ENCODE results near the gene PHYKPL. TPM values are rescaled to one million over a fixed set of nuclear protein-coding genes. Genes with fewer than 3 reads are reported as not detected.

Gene PHYKPL
- total and polyA plus RNA-seq, 2 of the 13 experiments (the other 11 are each of a cell fraction or from before 2014, with no cell fraction given) = 18.0 to 78.6 TPM

DNA sequence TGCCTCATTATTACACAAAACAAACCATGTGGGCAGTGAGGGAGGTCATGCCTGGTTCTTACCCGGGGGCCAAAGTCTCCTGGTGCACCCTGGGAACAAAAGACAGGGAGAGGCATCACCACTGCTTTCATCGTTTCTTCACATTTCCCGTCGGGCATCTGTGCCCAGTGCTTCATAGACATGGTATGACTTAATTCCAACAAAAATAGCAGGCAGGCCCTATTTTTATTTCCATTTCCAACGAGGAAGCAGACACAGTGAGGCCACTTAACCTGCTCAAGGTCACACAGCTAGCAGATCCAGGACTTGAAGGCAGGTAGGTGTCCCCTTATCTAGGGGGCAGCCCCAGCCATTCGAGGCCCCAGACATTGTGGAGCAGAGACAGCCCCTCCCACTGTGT is 34.6 kb upstream of the PHYKPL start:
- Histone ChIP-seq H3K36me3 (replicated peaks in 1 of 2; ENCODE audit: control insufficient read depth in 1 of 2, insufficient read depth in 2 of 2, low read length in 2 of 2) (no peaks in the 10 kb centered on the region), H3K4me2 (ENCODE audit: low read depth, low read length) (no peak overlapping the region), H3K79me2 (ENCODE audit: insufficient read depth, low read length) (no peaks in the 10 kb centered on the region), H3K9me3 (ENCODE audit: low read length) (no peaks in the 10 kb centered on the region), H2AFZ (ENCODE audit: low read length) (no peak overlapping the region), H3K4me3 (replicated peaks in 1 of 3; ENCODE audit: insufficient read depth in 1 of 3, low read depth in 2 of 3, low read length in 3 of 3) (no peak overlapping the region), H4K20me1 (ENCODE audit: insufficient read depth, low read length) (no peaks in the 10 kb centered on the region), H3K27me3 (ENCODE audit: control insufficient read depth in 1 of 2, insufficient read depth in 2 of 2, low read length in 2 of 2) (peaks cover 5 to 17% of the 10 kb centered on the region in 2 experiments; a peak in 4 of 5 replicates), H3K9ac (ENCODE audit: insufficient read depth, low read depth, low read length) (no peak overlapping the region), H3K27ac (ENCODE audit: extremely low read length, insufficient read depth, low read length) (no peak overlapping the region), H3K4me1 (ENCODE audit: insufficient read depth, low read length) (no peaks in the 10 kb centered on the region)
- no peak for DNase-seq (ENCODE audit: low spot score)
- WGBS (ENCODE audit: low lambda C conversion rate) = 17% methylated on average over 4 of the region's 6 CpGs
- ChIA-PET POLR2A (no interaction called here), CTCF (ENCODE audit: low intra/inter-chr PET ratio, low total read pairs) (no interaction called here)
- TF ChIP-seq MED13 (CRISPR knock-in tag; IDR thresholded peaks at IDR 0.05) = no peak
- no peak for TF ChIP-seq TBL1XR1 (IDR thresholded peaks at IDR 0.05; ENCODE audit: borderline replicate concordance, low read length, partially characterized antibody)
- no peak for TF ChIP-seq KLF15 (CRISPR knock-in tag; IDR thresholded peaks at IDR 0.05; ENCODE audit: borderline replicate concordance)
- no peak for TF ChIP-seq DMAP1 (CRISPR knock-in tag; IDR thresholded peaks at IDR 0.05)
- TF ChIP-seq ZNF589 (CRISPR knock-in tag; conservative IDR thresholded peaks at IDR 0.05) = no peak
- TF ChIP-seq TERF1 (CRISPR knock-in tag; IDR thresholded peaks at IDR 0.05) = no peak
- intact Hi-C loops (cut with micrococcal nuclease; ENCODE audit: unreplicated experiment) (no loop called here), in situ Hi-C loops (cut with HindIII; ENCODE audit: extremely low pct_ligation_motif_present, low pct_unique_long_range_greater_than_20kb) (no loop called here)
- no peak for FAIRE-seq
- no TSS peak for BruUV-seq (replicated peaks)
- no peak for ATAC-seq

GRCh38 chr5:178266581-178266980 is 34.0 kb upstream of the PHYKPL start:
- intact Hi-C loops (cut with micrococcal nuclease; ENCODE audit: unreplicated experiment) = no loop called here
- in situ Hi-C loops (cut with HindIII; ENCODE audit: extremely low pct_ligation_motif_present, low pct_unique_long_range_greater_than_20kb) = no loop called here
- no TSS peak for BruUV-seq (replicated peaks)
- H3K79me2 ChIP-seq (ENCODE audit: insufficient read depth, low read length) = no peaks in the 10 kb centered on the region
- H3K9ac ChIP-seq (ENCODE audit: insufficient read depth, low read depth, low read length) = no peak overlapping the region
- no peaks in the 10 kb centered on the region for H3K9me3 ChIP-seq (ENCODE audit: low read length)
- H3K27me3 ChIP-seq (ENCODE audit: control insufficient read depth in 1 of 2, insufficient read depth in 2 of 2, low read length in 2 of 2) = peaks cover 3 to 12% of the 10 kb centered on the region in 2 experiments; a peak in 3 of 5 replicates
- ChIA-PET CTCF (ENCODE audit: low intra/inter-chr PET ratio, low total read pairs) (no interaction called here), POLR2A (no interaction called here)
- DNase-seq (ENCODE audit: low spot score) (no peak), ATAC-seq (no peak), FAIRE-seq (no peak)
- H3K36me3 ChIP-seq (replicated peaks in 1 of 2; ENCODE audit: control insufficient read depth in 1 of 2, insufficient read depth in 2 of 2, low read length in 2 of 2) = no peaks in the 10 kb centered on the region
- WGBS (ENCODE audit: low lambda C conversion rate) = 79% methylated on average over 8 of the region's 10 CpGs
- H3K4me2 ChIP-seq (ENCODE audit: low read depth, low read length) = no peak overlapping the region
- H4K20me1 ChIP-seq (ENCODE audit: insufficient read depth, low read length) = no peaks in the 10 kb centered on the region
- no peaks in the 10 kb centered on the region for H3K4me1 ChIP-seq (ENCODE audit: insufficient read depth, low read length)
- H3K27ac ChIP-seq (ENCODE audit: extremely low read length, insufficient read depth, low read length) = no peak overlapping the region
- H2AFZ ChIP-seq (ENCODE audit: low read length) = no peak overlapping the region
- no peak overlapping the region for H3K4me3 ChIP-seq (replicated peaks in 1 of 3; ENCODE audit: insufficient read depth in 1 of 3, low read depth in 2 of 3, low read length in 3 of 3)
- TF ChIP-seq RFXANK (CRISPR knock-in tag; IDR thresholded peaks at IDR 0.05) (no peak), ZNF136 (CRISPR knock-in tag; IDR thresholded peaks at IDR 0.05; ENCODE audit: low read depth) (no peak), HMGXB4 (CRISPR knock-in tag; IDR thresholded peaks at IDR 0.05; ENCODE audit: borderline replicate concordance in 1 of 2, low read depth in 1 of 2) (no peak), RBAK (CRISPR knock-in tag; IDR thresholded peaks at IDR 0.05) (no peak), ZNF616 (CRISPR knock-in tag; IDR thresholded peaks at IDR 0.05; ENCODE audit: low read depth) (no peak), ARID3A (IDR thresholded peaks at IDR 0.05; ENCODE audit: low read depth, low read length) (no peak), NONO (IDR thresholded peaks at IDR 0.05) (no peak), NONO (CRISPR knock-in tag; conservative IDR thresholded peaks at IDR 0.05) (no peak), SALL2 (CRISPR knock-in tag; IDR thresholded peaks at IDR 0.05) (no peak), U2AF1 (optimal IDR thresholded peaks at IDR 0.05; ENCODE audit: low read depth, low read length) (no peak)
